HG03442 (cell line): Measurements from ENCODE around the gene ASPRV1.
"Not testable (repeated sequence)": the region's sequence is repeated elsewhere in the genome, so short reads cannot be mapped to it uniquely, and the experiment has no call there.

ENCODE experiments used
- ATAC-seq: cut with Tn5 transposase; IDR thresholded peaks from one replicate; pipeline ENCODE4 v1.9.1; 2021; ENCODE audit warnings: mild to moderate bottlenecking, moderate library complexity; ENCODE audit not compliant: unreplicated experiment

The ASPRV1 gene

GRCh38 chr2:69962986-69963730 lies 1.7 kb upstream of the ASPRV1 start:
- ATAC-seq, result no peak

- no peak for ATAC-seq
These were observed 610 bp downstream of the ASPRV1 start for GRCh38 chr2:69960821-69961220.

- ATAC-seq, result no peak
These were observed 2.0 kb downstream of the ASPRV1 start for GRCh38 chr2:69959425-69959824.

- ATAC-seq, result no peak
These were observed 3.0 kb downstream of the ASPRV1 start for GRCh38 chr2:69958480-69958879.

GRCh38 chr2:69957965-69958364 lies 3.5 kb downstream of the ASPRV1 start:
- no peak for ATAC-seq

GRCh38 chr2:69956475-69956979 lies 4.9 kb downstream of the ASPRV1 start:
- ATAC-seq, result no peak

- no peak for ATAC-seq
These were observed 6.4 kb downstream of the ASPRV1 start for GRCh38 chr2:69955029-69955428.

- ATAC-seq, result no peak
These were observed 7.3 kb downstream of the ASPRV1 start for GRCh38 chr2:69954084-69954483.

GRCh38 chr2:69952336-69953115 lies 8.9 kb downstream of the ASPRV1 start:
- no peak for ATAC-seq

- ATAC-seq, result not testable (repeated sequence)
These were observed 10.8 kb downstream of the ASPRV1 start for GRCh38 chr2:69950671-69951070.

GRCh38 chr2:69950241-69950640 lies 11.2 kb downstream of the ASPRV1 start:
- no peak for ATAC-seq

GRCh38 chr2:69948963-69949645 lies 12.3 kb downstream of the ASPRV1 start:
- no peak for ATAC-seq

- no peak for ATAC-seq
These were observed 13.1 kb downstream of the ASPRV1 start for GRCh38 chr2:69948032-69948962.

GRCh38 chr2:69947325-69947931 lies 14.0 kb downstream of the ASPRV1 start:
- no peak for ATAC-seq

GRCh38 chr2:69946351-69947324 lies 14.8 kb downstream of the ASPRV1 start:
- peak; percentile 89 for ATAC-seq

GRCh38 chr2:69945941-69946340 lies 15.5 kb downstream of the ASPRV1 start:
- ATAC-seq, result no peak

- no peak for ATAC-seq
These were observed 16.0 kb downstream of the ASPRV1 start for GRCh38 chr2:69945441-69945840.

GRCh38 chr2:69944756-69945155 lies 16.7 kb downstream of the ASPRV1 start:
- no peak for ATAC-seq
